Brain microvascular endothelial cell (primary cell): ENCODE results near the gene HIRA.

Source experiments
- DNase-seq: peaks from one replicate; pipeline ENCODE4 v3.0.0-alpha.2; 2020
- H3K27ac ChIP-seq: fragments of 250-450 bp; sonication (Bioruptor Pico); 2 replicates; pipeline ENCODE4 v1.5.1; 2020; ENCODE audit warnings: mild to moderate bottlenecking, moderate library complexity
- H3K27me3 ChIP-seq: fragments of 250-450 bp; sonication (Bioruptor Pico); replicated peaks from 2 replicates; pipeline ENCODE4 v1.5.1; 2020; ENCODE audit warnings: mild to moderate bottlenecking
- H3K36me3 ChIP-seq: fragments of 250-450 bp; sonication (Bioruptor Pico); replicated peaks from 2 replicates; pipeline ENCODE4 v1.5.1; 2020; ENCODE audit warnings: mild to moderate bottlenecking
- H3K4me3 ChIP-seq: 2 replicates; pipeline ENCODE4 v1.5.1; 2011; ENCODE audit warnings: low read depth, mild to moderate bottlenecking, control low read depth, low read length, moderate library complexity
- in situ Hi-C: cut with HindIII; loops from 2 replicates; pipeline ENCODE4 v1.10.0; 2017; ENCODE audit warnings: low sequenced_read_pairs, low pct_ligation_motif_present
- TF ChIP-seq, protein P1 (sequence below): IDR thresholded peaks from 2 replicates; pipeline ENCODE4 v1.5.1; 2011; ENCODE audit warnings: low read depth, mild to moderate bottlenecking, moderate library complexity, low read length, control low read depth, inconsistent platforms; ENCODE audit errors: missing control alignments

Gene HIRA

DNA sequence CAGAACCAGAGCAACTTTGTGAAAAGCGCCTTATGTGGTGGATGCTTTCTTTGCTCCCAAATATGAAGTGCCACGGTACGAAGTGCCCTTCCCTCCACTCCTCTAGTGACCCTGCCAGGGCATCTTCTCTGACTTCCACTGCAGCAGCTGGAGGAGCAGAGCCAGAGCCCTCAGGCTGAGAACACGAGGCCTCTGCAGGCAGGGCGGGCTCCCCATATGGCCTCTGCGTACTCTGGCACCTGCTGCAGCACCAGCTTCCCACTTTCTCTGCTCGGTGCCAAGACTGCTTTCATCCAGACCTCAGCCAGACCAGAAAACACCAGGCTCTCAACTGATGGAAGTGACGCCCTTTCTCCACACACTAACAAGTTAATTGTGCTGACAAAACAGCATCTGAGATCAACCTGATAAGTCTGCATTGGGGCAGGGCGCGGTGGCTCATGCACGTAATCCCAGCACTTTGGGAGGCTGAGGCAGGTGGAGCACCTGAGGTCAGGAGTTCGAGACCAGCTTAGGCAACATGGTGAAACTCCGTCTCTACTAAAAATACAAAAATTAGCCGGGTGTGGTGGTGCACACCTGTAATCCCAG lies 34.7 kb upstream of the HIRA start:
- H3K27ac ChIP-seq: no peak overlapping the region
- peaks cover 93% of the 10 kb centered on the region for H3K36me3 ChIP-seq
- in situ Hi-C loops: no loop called here
- TF ChIP-seq, protein P1, sequence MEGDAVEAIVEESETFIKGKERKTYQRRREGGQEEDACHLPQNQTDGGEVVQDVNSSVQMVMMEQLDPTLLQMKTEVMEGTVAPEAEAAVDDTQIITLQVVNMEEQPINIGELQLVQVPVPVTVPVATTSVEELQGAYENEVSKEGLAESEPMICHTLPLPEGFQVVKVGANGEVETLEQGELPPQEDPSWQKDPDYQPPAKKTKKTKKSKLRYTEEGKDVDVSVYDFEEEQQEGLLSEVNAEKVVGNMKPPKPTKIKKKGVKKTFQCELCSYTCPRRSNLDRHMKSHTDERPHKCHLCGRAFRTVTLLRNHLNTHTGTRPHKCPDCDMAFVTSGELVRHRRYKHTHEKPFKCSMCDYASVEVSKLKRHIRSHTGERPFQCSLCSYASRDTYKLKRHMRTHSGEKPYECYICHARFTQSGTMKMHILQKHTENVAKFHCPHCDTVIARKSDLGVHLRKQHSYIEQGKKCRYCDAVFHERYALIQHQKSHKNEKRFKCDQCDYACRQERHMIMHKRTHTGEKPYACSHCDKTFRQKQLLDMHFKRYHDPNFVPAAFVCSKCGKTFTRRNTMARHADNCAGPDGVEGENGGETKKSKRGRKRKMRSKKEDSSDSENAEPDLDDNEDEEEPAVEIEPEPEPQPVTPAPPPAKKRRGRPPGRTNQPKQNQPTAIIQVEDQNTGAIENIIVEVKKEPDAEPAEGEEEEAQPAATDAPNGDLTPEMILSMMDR: no peak
- H3K4me3 ChIP-seq: no peak overlapping the region
- no peak for DNase-seq
- H3K27me3 ChIP-seq: no peaks in the 10 kb centered on the region

DNA sequence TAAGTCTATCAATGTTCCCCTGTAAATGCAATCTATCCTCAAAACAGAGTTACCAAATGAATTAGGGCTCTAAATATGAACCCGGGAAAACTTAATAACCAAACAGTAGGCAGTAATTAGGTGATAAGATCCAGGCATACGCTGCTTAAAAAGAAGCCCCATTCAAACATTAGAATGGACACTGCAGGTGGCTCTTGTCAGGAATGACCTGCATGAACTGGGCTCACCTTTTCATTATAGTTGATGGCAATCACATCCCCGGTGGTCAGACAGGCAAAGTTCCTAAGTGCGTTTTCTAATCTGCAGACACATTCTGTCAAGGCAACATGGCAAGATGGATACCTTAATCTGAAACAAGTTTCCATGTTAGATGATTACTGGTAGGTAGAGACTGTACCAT lies 33.4 kb upstream of the HIRA start:
- in situ Hi-C loops: no loop called here
- no peak overlapping the region for H3K4me3 ChIP-seq
- TF ChIP-seq, protein P1: no peak
- no peaks in the 10 kb centered on the region for H3K27me3 ChIP-seq
- H3K27ac ChIP-seq: no peak overlapping the region
- DNase-seq: no peak
- peaks cover 86% of the 10 kb centered on the region for H3K36me3 ChIP-seq

DNA sequence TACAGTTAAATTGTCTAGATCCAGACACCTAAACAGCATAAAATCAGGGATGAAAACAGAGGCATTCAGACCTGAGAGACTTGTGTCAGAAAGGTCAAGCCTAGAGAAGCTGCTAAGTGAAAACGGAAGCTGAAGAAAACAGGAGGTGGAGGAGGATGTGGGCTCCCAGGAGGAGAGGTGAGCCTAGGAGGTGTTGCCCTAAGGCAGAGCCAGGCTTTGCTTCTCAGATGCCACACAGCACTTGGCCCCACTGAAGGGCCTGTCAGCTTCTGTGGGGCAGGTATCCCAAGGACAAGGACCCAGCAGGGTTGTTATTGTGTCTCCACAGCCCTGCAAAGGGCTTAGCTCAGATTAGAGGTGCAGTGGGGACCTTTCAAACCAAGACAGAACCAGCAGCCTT lies 33.0 kb upstream of the HIRA start:
- H3K27me3 ChIP-seq: no peaks in the 10 kb centered on the region
- in situ Hi-C loops: no loop called here
- TF ChIP-seq, protein P1: no peak
- H3K4me3 ChIP-seq: no peak overlapping the region
- no peak for DNase-seq
- H3K36me3 ChIP-seq: peaks cover 84% of the 10 kb centered on the region
- H3K27ac ChIP-seq: no peak overlapping the region

DNA sequence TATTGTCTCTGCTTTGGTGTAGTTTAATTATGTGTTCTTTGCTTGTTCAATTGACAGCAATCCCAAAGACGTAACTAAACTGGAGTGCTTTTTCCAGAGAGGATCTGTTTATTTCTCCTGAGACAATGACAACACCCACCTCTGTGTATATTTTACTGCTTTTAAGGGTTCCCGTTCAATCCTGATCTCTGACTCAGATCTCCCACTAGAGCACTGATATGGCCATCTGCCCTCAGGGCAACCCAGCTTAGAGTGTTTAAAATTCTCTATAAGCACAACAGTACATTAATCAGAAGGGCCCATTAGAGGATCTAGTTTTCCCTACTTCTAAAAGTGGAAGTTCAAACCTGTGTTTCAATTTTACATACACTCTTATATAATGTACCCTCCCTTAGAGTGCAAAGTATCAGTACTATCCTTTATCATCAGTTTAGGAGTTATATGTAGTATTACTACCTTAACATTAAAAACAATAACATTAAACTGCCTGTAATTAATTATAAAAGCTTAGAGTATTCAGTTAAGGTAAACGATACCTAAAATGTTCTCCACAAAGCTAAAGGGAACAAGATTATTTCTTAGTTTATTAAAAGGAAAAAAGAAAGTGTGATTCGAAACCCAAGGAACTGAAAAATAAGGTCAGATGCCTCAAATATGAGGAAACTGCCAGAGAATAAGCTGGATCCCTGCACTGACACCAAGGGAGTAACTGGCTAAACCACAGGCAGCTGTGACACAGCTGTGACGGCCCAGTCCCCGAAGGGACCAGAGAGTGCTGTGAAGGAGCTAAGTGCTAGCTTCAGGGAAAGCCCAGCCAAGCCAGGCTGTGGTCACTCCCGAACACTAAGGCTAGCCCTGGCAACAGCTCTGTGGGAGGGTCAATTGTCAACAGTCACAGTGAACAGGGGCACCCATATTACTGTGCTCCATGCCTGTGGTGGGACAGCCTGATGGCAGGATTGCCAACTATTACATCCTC lies 32.2 kb upstream of the HIRA start:
- Histone ChIP-seq H3K4me3 (no peak overlapping the region), H3K27me3 (no peaks in the 10 kb centered on the region), H3K27ac (peak overlapping the region; percentile 31), H3K36me3 (peaks cover 76% of the 10 kb centered on the region)
- TF ChIP-seq, protein P1: no peak
- in situ Hi-C loops: no loop called here
- DNase-seq: no peak

DNA sequence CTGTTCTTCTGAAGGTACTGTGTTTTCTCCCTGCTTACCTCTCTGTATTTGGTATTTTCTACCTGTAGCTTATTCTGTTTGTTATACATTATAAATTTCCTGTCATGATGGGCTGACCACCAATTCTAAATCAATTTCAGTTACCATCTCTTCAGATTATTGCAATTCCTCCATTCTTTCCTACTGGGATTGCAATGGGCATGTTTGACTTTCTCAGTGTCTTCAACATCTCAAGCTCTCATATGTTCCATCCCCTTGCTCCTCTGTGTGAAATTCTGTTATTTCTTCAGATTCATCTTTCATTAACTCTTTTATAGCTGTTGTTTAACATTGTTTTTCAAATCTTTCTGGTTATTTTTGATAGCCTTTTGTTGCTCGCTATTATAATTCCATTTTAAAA lies 31.5 kb upstream of the HIRA start:
- no peaks in the 10 kb centered on the region for H3K27me3 ChIP-seq
- TF ChIP-seq, protein P1: no peak
- peaks cover 75% of the 10 kb centered on the region for H3K36me3 ChIP-seq
- no peak overlapping the region for H3K4me3 ChIP-seq
- H3K27ac ChIP-seq: no peak overlapping the region
- in situ Hi-C loops: no loop called here
- DNase-seq: no peak
